Uterus (tissue), 2 donors: ENCODE data around the gene PIF1.

ENCODE experiments used
- CTCF ChIP-seq, 4 experiments: fragments of 200-600 bp in 2 of 4; fragments of 450-650 bp in 2 of 4; sonication (generic) in 2 of 4; IDR thresholded peaks; one replicate each; pipeline ENCODE4 v1.5.1; 2016 to 2019; ENCODE audit warnings: antibody characterized with exemption in 4 of 4, mild to moderate bottlenecking in 2 of 4, moderate library complexity in 1 of 4
- POLR2A ChIP-seq, 2 donors: fragments of 450-650 bp; IDR thresholded peaks; one replicate each; pipeline ENCODE4 v1.6.1; 2016; ENCODE audit warnings: antibody characterized with exemption in 2 of 2, mild to moderate bottlenecking in 1 of 2, moderate library complexity in 1 of 2

GRCh38 chr15:64850778-64851502 lies 25.5 kb upstream of the PIF1 start:
- TF ChIP-seq CTCF (IDR thresholded peaks at IDR 0.05) (no peak), POLR2A (IDR thresholded peaks at IDR 0.05) (no peak)
